Activated CD4-positive, alpha-beta memory T cell treated with anti-CD3 and anti-CD28 coated beads for 36 hours (primary cell): ENCODE measurements around the gene GON7. TPM values are rescaled to one million over a fixed set of nuclear protein-coding genes. Genes with fewer than 3 reads are reported as not detected.
"Not testable (repeated sequence)": the region's sequence is repeated elsewhere in the genome, so short reads cannot be mapped to it uniquely, and the experiment has no call there.

ENCODE experiments used
- CTCF ChIA-PET: fragments of 350-600 bp; sonication (Branson Sonifier 250); formaldehyde crosslinking; loops from one replicate; lab custom pipeline; 2021; ENCODE audit warnings: antibody characterized with exemption, inconsistent platforms; lab: Charles Lee
- POLR2A ChIA-PET: fragments of 350-600 bp; sonication (Branson Sonifier 250); formaldehyde crosslinking; loops from one replicate; lab custom pipeline; 2021; ENCODE audit warnings: antibody characterized with exemption; lab: Charles Lee
- DNase-seq: peaks from one replicate; pipeline ENCODE4 v3.0.0-alpha.2; 2020
- H3K27ac Mint-ChIP-seq: one replicate; pipeline ENCODE4 v1.8.0; 2021; ENCODE audit warnings: mixed read lengths
- H3K27me3 Mint-ChIP-seq: one replicate; pipeline ENCODE4 v1.8.0; 2021; ENCODE audit warnings: mixed read lengths
- H3K36me3 Mint-ChIP-seq: one replicate; pipeline ENCODE4 v1.8.0; 2021; ENCODE audit warnings: mixed read lengths
- H3K4me1 Mint-ChIP-seq: one replicate; pipeline ENCODE4 v1.8.0; 2021; ENCODE audit warnings: low read depth, mixed read lengths
- H3K4me3 Mint-ChIP-seq: one replicate; pipeline ENCODE4 v1.8.0; 2021; ENCODE audit warnings: mild to moderate bottlenecking, mixed read lengths
- H3K9me3 Mint-ChIP-seq: one replicate; pipeline ENCODE4 v1.8.0; 2021; ENCODE audit warnings: mixed read lengths
- intact Hi-C: fragments of 100-400 bp; cut with micrococcal nuclease; formaldehyde crosslinking; loops from one replicate; pipeline ENCODE4 v1.15.1; 2023
- total RNA-seq, 2 experiments: library from RNA; stranded (reverse); gene quantifications; one replicate each; pipeline ENCODE4 v1.2.3, GENCODE V29; 2021

Gene GON7
- total RNA-seq, 2 experiments from 2014 or later: 12.4 to 12.5 TPM

DNA sequence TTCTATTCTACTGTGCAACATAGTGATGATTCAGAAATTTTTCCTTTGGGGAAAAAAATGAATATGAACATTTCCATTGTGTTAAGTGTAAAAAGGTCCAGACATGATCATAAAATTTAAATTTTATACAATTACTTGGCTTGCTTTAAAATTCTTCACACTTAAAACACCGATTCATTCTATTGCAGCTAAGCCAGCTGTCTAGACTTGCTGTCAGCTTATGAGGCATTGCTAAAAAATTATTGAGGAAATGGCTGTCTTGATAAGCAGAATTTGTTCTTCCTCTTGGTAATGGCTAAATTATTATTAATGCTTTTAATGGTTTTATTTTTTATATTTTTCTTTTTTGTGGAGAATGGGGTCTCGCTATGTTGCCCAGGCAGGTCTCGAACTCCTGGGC, 19.9 kb downstream of the GON7 start:
- POLR2A ChIA-PET: no interaction called here
- no peaks in the 10 kb centered on the region for H3K9me3 Mint-ChIP-seq
- intact Hi-C loops: no loop called here
- DNase-seq: no peak
- H3K36me3 Mint-ChIP-seq: peaks cover 15% of the 10 kb centered on the region
- CTCF ChIA-PET: interaction anchor here (2.5 kb wide), 1 partner anchor 74 kb away, joined by 7 read pairs; no protein-coding TSS in a partner anchor
- no peak overlapping the region for H3K27ac Mint-ChIP-seq
- H3K4me1 Mint-ChIP-seq: peaks cover 47% of the 10 kb centered on the region
- no peak overlapping the region for H3K4me3 Mint-ChIP-seq
- no peaks in the 10 kb centered on the region for H3K27me3 Mint-ChIP-seq

DNA sequence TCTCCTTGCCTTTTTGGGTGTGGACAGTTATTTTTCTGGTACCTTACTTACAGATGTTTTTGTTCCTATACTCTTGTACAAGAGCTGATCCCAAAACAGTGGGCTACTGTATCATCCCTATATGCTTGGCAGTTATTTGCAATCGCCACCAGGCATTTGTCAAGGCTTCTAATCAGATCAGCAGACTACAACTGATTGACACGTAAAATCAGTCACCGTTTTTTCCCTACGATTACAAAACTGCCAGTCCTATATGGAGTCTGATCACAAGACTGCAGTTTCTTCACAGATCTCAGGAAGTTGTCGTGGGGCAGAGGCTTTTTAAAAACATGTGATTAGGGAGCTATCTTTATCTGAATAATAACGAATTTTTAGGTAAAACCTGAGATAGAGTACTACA, 20.4 kb downstream of the GON7 start:
- intact Hi-C loops: no loop called here
- Mint-ChIP-seq H3K27ac (peak overlapping the region; percentile 62), H3K27me3 (no peaks in the 10 kb centered on the region), H3K4me3 (peak overlapping the region; percentile 57), H3K9me3 (no peaks in the 10 kb centered on the region), H3K36me3 (peaks cover 18% of the 10 kb centered on the region), H3K4me1 (peaks cover 49% of the 10 kb centered on the region)
- DNase-seq: no peak
- ChIA-PET POLR2A (no interaction called here), CTCF (interaction anchor here (2.5 kb wide), 1 partner anchor 73 kb away, joined by 7 read pairs; no protein-coding TSS in a partner anchor)

DNA sequence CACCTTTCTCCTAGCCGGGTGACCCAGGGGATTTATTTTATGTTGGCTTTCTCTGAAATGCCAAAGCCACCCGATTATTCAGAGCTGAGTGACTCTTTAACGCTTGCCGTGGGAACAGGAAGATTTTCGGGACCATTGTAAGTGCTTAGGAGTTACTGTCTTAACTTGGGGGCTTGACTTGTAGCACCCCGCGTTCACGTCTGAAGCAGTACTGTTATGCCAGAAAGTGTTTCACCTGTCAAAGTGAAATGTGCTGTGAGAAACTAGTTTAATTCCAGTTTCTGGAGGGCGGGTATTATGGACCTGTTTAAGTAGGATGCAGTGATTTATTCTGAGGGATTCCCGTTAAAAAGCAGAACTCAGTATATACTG, 21.5 kb downstream of the GON7 start:
- POLR2A ChIA-PET: interaction anchor here (0.8 to 3.6 kb wide), 8 partner anchors 11 to 71 kb away, joined by 3 to 34 read pairs (median 4); partner anchors contain the start of genes GON7, ITPK1 and UBR7

DNA sequence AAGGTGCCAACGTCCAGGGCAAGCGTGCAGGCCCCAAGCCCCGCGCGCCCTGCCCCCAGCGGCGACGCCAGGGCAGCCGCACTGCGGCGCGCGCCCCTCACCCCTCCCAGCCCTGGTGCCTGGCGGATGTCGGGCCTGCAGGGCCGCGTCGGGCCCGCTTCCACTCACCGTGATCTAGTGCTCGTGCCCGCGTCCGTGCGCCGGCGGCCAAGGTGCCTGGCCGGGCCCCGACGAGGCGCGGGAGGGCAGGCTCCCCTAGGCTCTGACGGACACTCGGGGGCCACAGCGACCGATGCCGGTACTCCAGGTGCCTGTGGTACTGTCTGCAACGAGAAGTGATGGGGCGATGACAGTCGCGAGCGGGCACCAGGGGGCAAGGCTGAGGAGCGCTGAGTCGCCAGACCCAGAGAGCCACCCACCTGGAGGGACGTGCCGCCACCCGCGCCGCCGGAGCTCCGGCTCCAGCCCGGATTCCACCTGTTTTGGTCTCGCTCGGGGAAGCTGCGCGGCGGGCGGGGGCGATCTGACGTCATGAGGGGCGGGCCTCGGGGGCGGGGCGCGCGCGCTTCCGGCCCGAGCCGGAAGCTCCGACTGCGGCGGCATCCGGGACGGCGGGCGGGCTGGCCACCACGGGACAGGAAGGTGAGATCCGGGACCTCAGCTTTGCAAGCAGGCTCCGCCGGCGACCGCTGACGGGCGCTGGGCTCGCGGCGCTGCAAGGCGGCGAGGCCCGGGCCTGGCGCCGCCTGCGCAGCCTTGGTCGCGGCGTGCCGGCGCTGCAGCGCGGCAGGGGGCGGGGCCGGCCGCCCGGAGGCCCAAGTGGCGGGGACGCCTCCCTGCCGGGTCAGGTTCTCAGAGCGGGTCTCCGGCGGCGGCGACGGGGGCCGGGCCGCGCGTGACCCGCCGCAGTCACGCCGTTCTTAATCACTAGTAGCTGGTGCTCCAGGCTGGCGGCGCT, 22.2 kb downstream of the GON7 start, which contains the start of the genes LYSET and MOAP1:
Gene LYSET, plus strand, starts transcription at position 927 of the 958 bp plus-strand sequence. CDS start 89 bp downstream, outside the sequence.
Gene MOAP1, minus strand, starts transcription at position 507 of the 958 bp plus-strand sequence. CDS start 655 bp downstream, outside the sequence.
- peaks cover 18% of the 10 kb centered on the region for H3K36me3 Mint-ChIP-seq
- DNase-seq: peak; percentile 94
- POLR2A ChIA-PET: interaction anchor here (0.8 to 3.6 kb wide), 8 partner anchors 11 to 71 kb away, joined by 3 to 34 read pairs (median 4); partner anchors contain the start of genes GON7, ITPK1 and UBR7
- H3K4me1 Mint-ChIP-seq: peaks cover 47% of the 10 kb centered on the region
- intact Hi-C loops: loop anchor here (1.0 kb wide), 2 partner anchors 23 to 69 kb away; partner anchors contain the start of genes GON7, ITPK1 and UBR7
- H3K4me3 Mint-ChIP-seq: peak within 1 kb of the TSS; percentile 93
- no peaks in the 10 kb centered on the region for H3K27me3 Mint-ChIP-seq
- no peaks in the 10 kb centered on the region for H3K9me3 Mint-ChIP-seq
- CTCF ChIA-PET: interaction anchor here (0.5 to 3.2 kb wide), 7 partner anchors 9 to 850 kb away, joined by 3 to 28 read pairs (median 3); partner anchors contain the start of genes GON7 and UBR7
- peak within 1 kb of the TSS; percentile 92 for H3K27ac Mint-ChIP-seq

More for the DNA sequence above, 21.5 kb downstream of the GON7 start:
- H3K27me3 Mint-ChIP-seq: no peaks in the 10 kb centered on the region
- no peaks in the 10 kb centered on the region for H3K9me3 Mint-ChIP-seq
- H3K36me3 Mint-ChIP-seq: peaks cover 18% of the 10 kb centered on the region
- peak overlapping the region; percentile 92 for H3K27ac Mint-ChIP-seq
- H3K4me3 Mint-ChIP-seq: peak overlapping the region; percentile 93
- peaks cover 49% of the 10 kb centered on the region for H3K4me1 Mint-ChIP-seq
- DNase-seq: no peak
- intact Hi-C loops: no loop called here
- CTCF ChIA-PET: interaction anchor here (0.9 to 3.2 kb wide), 4 partner anchors 9 to 71 kb away, joined by 3 to 28 read pairs (median 15); partner anchors contain the start of genes GON7 and UBR7

DNA sequence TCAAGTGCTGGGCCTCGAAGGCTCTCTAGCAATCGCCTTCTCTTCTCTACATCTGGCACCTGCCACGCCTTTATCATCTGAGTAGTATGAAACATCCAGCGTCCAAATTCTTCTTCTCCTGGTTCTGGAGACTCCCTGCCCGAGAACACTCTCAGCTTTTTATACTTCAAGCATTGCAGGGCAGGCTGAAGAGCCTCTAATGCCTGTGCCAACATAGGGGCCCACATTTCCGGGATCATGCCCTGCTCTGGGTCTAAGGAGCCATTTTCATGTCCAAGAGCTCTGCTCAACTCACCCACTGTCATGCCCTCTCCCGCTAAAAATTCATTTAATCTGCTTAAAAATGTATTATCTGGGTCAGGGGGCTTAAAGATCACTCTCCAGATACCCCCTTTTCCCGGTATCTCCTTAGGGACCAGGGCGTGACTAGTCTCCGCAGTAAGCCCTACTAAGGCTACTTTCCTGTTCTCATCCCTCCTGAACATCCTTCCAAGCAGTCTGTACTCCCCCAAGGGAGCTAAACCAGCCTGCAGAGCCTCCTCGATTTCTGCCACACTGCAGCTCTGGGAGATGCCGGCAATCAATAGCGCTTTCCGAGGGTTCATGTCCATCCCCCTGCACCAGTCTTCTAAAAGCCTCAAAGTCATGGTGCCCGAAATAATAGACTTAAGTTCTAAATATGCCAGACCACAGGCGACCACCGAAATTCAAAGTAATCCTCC, 23.1 kb downstream of the GON7 start:
- peak overlapping the region; percentile 87 for H3K4me3 Mint-ChIP-seq
- no peaks in the 10 kb centered on the region for H3K9me3 Mint-ChIP-seq
- intact Hi-C loops: loop anchor here (1.0 kb wide), 2 partner anchors 24 to 68 kb away; partner anchors contain the start of genes GON7, ITPK1 and UBR7
- no peaks in the 10 kb centered on the region for H3K27me3 Mint-ChIP-seq
- ChIA-PET POLR2A (interaction anchor here (1.5 to 3.6 kb wide), 4 partner anchors 23 to 70 kb away, joined by 4 to 34 read pairs (median 11); partner anchors contain the start of genes GON7, ITPK1 and UBR7), CTCF (interaction anchor here (0.5 to 3.2 kb wide), 6 partner anchors 14 to 849 kb away, joined by 3 to 28 read pairs (median 6); partner anchors contain the start of genes GON7 and UBR7)
- peaks cover 18% of the 10 kb centered on the region for H3K36me3 Mint-ChIP-seq
- peak overlapping the region; percentile 78 for H3K27ac Mint-ChIP-seq
- DNase-seq: no peak
- H3K4me1 Mint-ChIP-seq: peaks cover 41% of the 10 kb centered on the region

DNA sequence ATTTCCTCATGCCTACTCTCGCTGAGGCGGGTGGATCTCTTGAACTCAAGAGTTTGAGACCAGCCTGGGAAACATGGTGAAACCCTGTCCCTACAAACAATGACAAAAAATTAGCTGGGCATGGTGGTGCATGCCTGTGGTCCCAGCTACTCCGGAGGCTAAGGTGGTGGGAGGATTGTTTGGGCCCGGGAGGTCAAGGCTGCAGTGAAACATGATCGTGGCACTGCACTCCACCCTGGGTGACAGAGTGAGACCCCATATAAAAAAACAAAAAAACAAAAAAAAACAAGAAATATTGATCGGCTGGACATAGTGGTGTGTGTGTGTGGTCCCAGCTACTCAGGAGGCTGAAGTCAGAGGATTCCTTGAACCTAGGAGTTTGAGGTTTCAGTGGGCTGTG, 31.4 kb downstream of the GON7 start:
- H3K4me1 Mint-ChIP-seq: no peaks in the 10 kb centered on the region
- no peak for DNase-seq
- CTCF ChIA-PET: interaction anchor here (0.9 to 2.9 kb wide), 5 partner anchors 9 to 63 kb away, joined by 3 to 18 read pairs (median 3); partner anchors contain the start of genes LYSET and MOAP1
- POLR2A ChIA-PET: no interaction called here
- H3K36me3 Mint-ChIP-seq: no peaks in the 10 kb centered on the region
- H3K27me3 Mint-ChIP-seq: no peaks in the 10 kb centered on the region
- intact Hi-C loops: no loop called here
- H3K9me3 Mint-ChIP-seq: no peaks in the 10 kb centered on the region
- no peak overlapping the region for H3K4me3 Mint-ChIP-seq
- H3K27ac Mint-ChIP-seq: no peak overlapping the region

DNA sequence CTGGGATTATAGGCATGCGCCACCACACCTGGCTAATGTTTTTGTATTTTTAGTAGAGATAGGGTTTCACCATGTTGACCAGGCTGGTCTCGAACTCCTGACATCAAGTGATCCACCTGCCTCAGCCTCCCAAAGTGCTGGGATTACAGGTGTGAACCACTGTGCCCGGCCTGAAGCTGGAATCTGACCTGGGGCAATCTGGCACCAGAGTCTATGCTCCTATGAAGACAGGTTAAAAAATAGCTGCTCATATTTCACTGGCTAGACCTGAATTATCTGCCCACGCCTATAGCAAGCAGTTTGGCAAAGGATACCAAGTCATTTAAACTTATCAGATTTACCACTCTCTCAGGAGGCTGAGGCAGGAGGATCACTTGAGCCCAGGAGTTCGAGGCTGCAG, 32.1 kb downstream of the GON7 start:
- H3K27ac Mint-ChIP-seq, intact Hi-C loops, H3K36me3 Mint-ChIP-seq, DNase-seq, H3K4me3 Mint-ChIP-seq, H3K9me3 Mint-ChIP-seq, H3K4me1 Mint-ChIP-seq, H3K27me3 Mint-ChIP-seq, POLR2A ChIA-PET: not testable (repeated sequence)
- CTCF ChIA-PET: interaction anchor here (0.8 to 2.9 kb wide), 3 partner anchors 35 to 223 kb away, joined by 3 to 18 read pairs (median 3); no protein-coding TSS in a partner anchor

DNA sequence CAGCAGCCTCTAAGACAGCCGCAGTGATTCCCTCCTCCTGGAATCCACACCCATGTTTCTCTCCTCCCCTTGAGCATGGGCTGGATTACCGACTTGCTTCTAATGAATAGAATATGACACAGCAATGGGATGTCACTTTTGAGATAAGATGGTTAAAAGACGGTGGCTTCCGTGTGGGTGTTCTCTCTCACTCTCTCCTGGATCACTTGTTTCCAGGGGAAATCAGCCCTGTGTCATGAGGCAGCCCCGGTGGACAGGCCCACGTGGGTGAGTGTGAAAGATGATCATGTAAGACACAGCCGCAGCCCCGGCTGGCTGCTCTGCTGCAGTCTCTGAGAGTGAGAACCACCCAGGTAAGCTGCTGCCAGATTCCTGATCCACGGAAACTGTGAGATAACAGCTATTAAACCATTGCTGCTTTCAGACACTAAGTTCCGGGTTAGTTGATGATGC, 32.9 kb downstream of the GON7 start:
- ChIA-PET POLR2A (interaction anchor here (1.2 kb wide), 1 partner anchor 11 kb away, joined by 4 read pairs; the partner anchor contains the start of genes LYSET and MOAP1), CTCF (interaction anchor here (0.8 to 2.9 kb wide), 2 partner anchors 61 to 222 kb away, joined by 3 to 18 read pairs; no protein-coding TSS in a partner anchor)
- DNase-seq: peak; percentile 43
- intact Hi-C loops: no loop called here
- no peaks in the 10 kb centered on the region for H3K27me3 Mint-ChIP-seq
- H3K4me3 Mint-ChIP-seq: no peak overlapping the region
- no peaks in the 10 kb centered on the region for H3K9me3 Mint-ChIP-seq
- no peaks in the 10 kb centered on the region for H3K36me3 Mint-ChIP-seq
- H3K4me1 Mint-ChIP-seq: no peaks in the 10 kb centered on the region
- H3K27ac Mint-ChIP-seq: no peak overlapping the region

DNA sequence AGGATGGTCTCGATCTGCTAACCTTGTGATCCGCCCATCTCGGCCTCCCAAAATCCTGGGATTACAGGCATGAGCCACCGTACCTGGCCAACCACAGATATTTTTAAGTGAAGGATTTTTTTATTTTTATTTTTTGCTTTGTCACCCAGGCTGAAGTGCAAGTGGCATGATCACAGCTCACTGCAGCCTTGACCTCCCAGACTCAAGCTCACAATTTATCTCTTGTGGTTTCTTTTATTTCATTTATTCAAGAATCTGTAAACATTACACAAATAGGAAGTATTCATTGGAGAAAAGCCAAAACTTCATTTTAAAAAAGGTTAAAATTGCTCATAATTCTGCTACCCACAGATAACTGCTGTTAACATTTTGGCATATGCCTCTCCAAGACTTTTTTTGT, 35.5 kb downstream of the GON7 start:
- H3K36me3 Mint-ChIP-seq: no peaks in the 10 kb centered on the region
- H3K4me1 Mint-ChIP-seq: no peaks in the 10 kb centered on the region
- H3K4me3 Mint-ChIP-seq: no peak overlapping the region
- CTCF ChIA-PET: no interaction called here
- intact Hi-C loops: no loop called here
- no peak overlapping the region for H3K27ac Mint-ChIP-seq
- no peaks in the 10 kb centered on the region for H3K9me3 Mint-ChIP-seq
- H3K27me3 Mint-ChIP-seq: no peaks in the 10 kb centered on the region
- no peak for DNase-seq
- POLR2A ChIA-PET: no interaction called here

DNA sequence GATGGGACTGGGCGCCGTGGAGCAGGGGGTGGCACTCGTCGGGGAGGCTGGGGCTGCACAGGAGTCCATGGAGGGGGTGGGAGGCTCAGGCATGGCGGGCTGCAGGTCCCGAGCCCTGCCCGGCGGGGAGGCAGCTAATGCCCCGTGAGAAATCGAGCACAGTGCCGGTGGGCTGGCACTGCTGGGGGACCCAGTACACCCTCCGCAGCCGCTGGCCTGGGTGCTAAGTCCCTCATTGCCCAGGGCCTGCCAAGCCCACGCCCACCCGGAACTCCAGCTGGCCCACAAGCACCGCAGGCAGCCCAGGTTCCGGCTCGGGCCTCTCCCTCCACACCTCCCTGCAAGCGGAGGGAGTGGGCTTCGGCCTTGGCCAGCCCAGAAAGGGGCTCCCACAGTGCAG, 36.7 kb downstream of the GON7 start:
- intact Hi-C loops, H3K4me1 Mint-ChIP-seq, H3K27ac Mint-ChIP-seq, H3K9me3 Mint-ChIP-seq, H3K4me3 Mint-ChIP-seq, H3K27me3 Mint-ChIP-seq, DNase-seq, H3K36me3 Mint-ChIP-seq: not testable (repeated sequence)
- ChIA-PET CTCF (interaction anchor here (1.0 kb wide), 1 partner anchor 31 kb away, joined by 3 read pairs; no protein-coding TSS in a partner anchor), POLR2A (interaction anchor here (1.4 kb wide), 1 partner anchor 15 kb away, joined by 7 read pairs; the partner anchor contains the start of genes LYSET and MOAP1)

DNA sequence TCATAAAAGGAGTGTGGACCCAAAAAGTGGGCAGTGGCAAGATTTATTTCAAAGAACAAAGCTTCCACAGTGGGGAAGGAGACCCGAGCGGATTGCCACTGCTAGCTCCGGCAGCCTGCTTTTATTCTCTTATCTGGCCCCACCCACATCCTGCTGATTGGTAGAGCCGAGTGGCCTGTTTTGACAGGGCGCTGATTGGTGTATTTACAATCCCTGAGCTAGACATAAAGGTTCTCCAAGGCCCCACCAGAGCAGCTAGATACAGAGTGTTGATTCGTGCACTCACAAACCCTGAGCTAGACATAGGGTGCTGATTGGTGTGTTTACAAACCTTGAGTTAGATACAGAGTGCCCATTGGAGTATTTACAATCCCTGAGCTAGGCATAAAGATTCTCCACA, 37.2 kb downstream of the GON7 start:
- H3K27ac Mint-ChIP-seq, H3K9me3 Mint-ChIP-seq, H3K4me1 Mint-ChIP-seq, H3K36me3 Mint-ChIP-seq, DNase-seq, intact Hi-C loops, H3K4me3 Mint-ChIP-seq, H3K27me3 Mint-ChIP-seq: not testable (repeated sequence)
- ChIA-PET POLR2A (interaction anchor here (1.4 kb wide), 1 partner anchor 15 kb away, joined by 7 read pairs; the partner anchor contains the start of genes LYSET and MOAP1), CTCF (interaction anchor here (0.8 to 1.0 kb wide), 3 partner anchors 9 to 56 kb away, joined by 3 to 4 read pairs (median 3); no protein-coding TSS in a partner anchor)
